A549 treated with Hydrocortisone at 1 μM for 4 hours (cell line): ENCODE results near the gene KCNK4. TPM values are rescaled to one million over a fixed set of nuclear protein-coding genes. Genes with fewer than 3 reads are reported as not detected.

Source experiments
- total RNA-seq: library from RNA; stranded (reverse); fragments of 200-300 nt; extraction: Qiagen RNA extraction; gene quantifications from 5 replicates; pipeline ENCODE4 v1.2.3, GENCODE V29; 2022

The KCNK4 gene
- total RNA-seq, result 0.07 to 0.10 TPM in 2 of 5 replicates, not detected in the others

GRCh38 chr11:64291262-64291751 is at the start of gene KCNK4:
Gene KCNK4 (plus strand): TSS chr11:64291302. CDS start chr11:64293019, 1,717 bp downstream.

GRCh38 chr11:64246871-64247728 is 44.0 kb upstream of the KCNK4 start, which contains the start of gene PPP1R14B:
Gene PPP1R14B (minus strand): TSS chr11:64246943. CDS start chr11:64246673, 270 bp downstream.

GRCh38 chr11:64251016-64251752 is 39.9 kb upstream of the KCNK4 start, which contains the start of gene PLCB3:
Gene PLCB3 (plus strand): TSS chr11:64251530. CDS start chr11:64251650, 120 bp downstream.

GRCh38 chr11:64284048-64284961 is 6.8 kb upstream of the KCNK4 start, which contains the start of gene BAD:
Gene BAD (minus strand): TSS chr11:64284665. CDS start chr11:64284368, 297 bp downstream.

GRCh38 chr11:64284962-64285884 is 5.9 kb upstream of the KCNK4 start, which contains the start of gene GPR137:
Gene GPR137 (plus strand): TSS chr11:64285848. CDS start chr11:64286525, 677 bp downstream.

GRCh38 chr11:64299847-64300648 is 8.9 kb downstream of the KCNK4 start, which contains the start of gene CATSPERZ:
Gene CATSPERZ (plus strand): TSS chr11:64300358. CDS start chr11:64300411, 53 bp downstream.

GRCh38 chr11:64305075-64305690 is 14.1 kb downstream of the KCNK4 start, which contains the start of gene ESRRA:
Gene ESRRA (plus strand): TSS chr11:64305524. CDS start chr11:64307180, 1,656 bp downstream.

GRCh38 chr11:64317325-64317960 is 26.3 kb downstream of the KCNK4 start, which contains the start of gene TRMT112:
Gene TRMT112 (minus strand): TSS chr11:64317559. CDS start chr11:64317526, 33 bp downstream.

GRCh38 chr11:64317961-64318765 is 27.1 kb downstream of the KCNK4 start, which contains the start of gene PRDX5:
Gene PRDX5 (plus strand): TSS chr11:64318121. CDS start chr11:64318216, 95 bp downstream.

GRCh38 chr11:64339754-64340408 is 48.8 kb downstream of the KCNK4 start, which contains the start of gene CCDC88B:
Gene CCDC88B (plus strand): TSS chr11:64340204. CDS start chr11:64340267, 63 bp downstream.

Other genes with a start within 250 kb of the KCNK4 start
- gene MACROD1, start 125.2 kb upstream of the KCNK4 start, total RNA-seq, result 9.0 to 15.8 TPM (median 13.5 TPM) in 5 replicates
- 226 to 294 TPM (median 239 TPM) in 5 replicates for gene STIP1, start 105.1 kb upstream of the KCNK4 start, total RNA-seq
- gene FERMT3, start 84.6 kb upstream of the KCNK4 start, total RNA-seq, result 0.90 to 3.5 TPM (median 1.1 TPM) in 5 replicates
- gene TRPT1, start 65.1 kb upstream of the KCNK4 start, total RNA-seq, result 15.9 to 26.7 TPM (median 25.0 TPM) in 5 replicates
- gene NUDT22, start 65.0 kb upstream of the KCNK4 start, total RNA-seq, result 30.0 to 39.3 TPM (median 36.0 TPM) in 5 replicates
- 17.1 to 22.6 TPM (median 21.1 TPM) in 5 replicates for gene DNAJC4, start 60.8 kb upstream of the KCNK4 start, total RNA-seq
- 32.7 to 53.8 TPM (median 47.9 TPM) in 5 replicates for gene VEGFB, start 56.7 kb upstream of the KCNK4 start, total RNA-seq
- gene FKBP2, start 50.2 kb upstream of the KCNK4 start, total RNA-seq, result 119 to 148 TPM (median 123 TPM) in 5 replicates
- 195 to 381 TPM (median 360 TPM) in 5 replicates for gene PPP1R14B, start 44.4 kb upstream of the KCNK4 start, total RNA-seq
- gene PLCB3, start 39.8 kb upstream of the KCNK4 start, total RNA-seq, result 16.8 to 23.4 TPM (median 20.3 TPM) in 5 replicates
- 65.9 to 95.2 TPM (median 90.0 TPM) in 5 replicates for gene BAD, start 6.6 kb upstream of the KCNK4 start, total RNA-seq
- 35.7 to 48.9 TPM (median 42.5 TPM) in 5 replicates for gene GPR137, start 5.5 kb upstream of the KCNK4 start, total RNA-seq
- 2.1 to 2.6 TPM (median 2.4 TPM) in 5 replicates for gene CATSPERZ, start 9.1 kb downstream of the KCNK4 start, total RNA-seq
- 44.7 to 58.6 TPM (median 55.8 TPM) in 5 replicates for gene ESRRA, start 14.2 kb downstream of the KCNK4 start, total RNA-seq
- 340 to 460 TPM (median 407 TPM) in 5 replicates for gene TRMT112, start 26.3 kb downstream of the KCNK4 start, total RNA-seq
- 384 to 494 TPM (median 449 TPM) in 5 replicates for gene PRDX5, start 26.8 kb downstream of the KCNK4 start, total RNA-seq
- 7.6 to 10.2 TPM (median 9.8 TPM) in 5 replicates for gene CCDC88B, start 48.9 kb downstream of the KCNK4 start, total RNA-seq
- gene RPS6KA4, start 67.9 kb downstream of the KCNK4 start, total RNA-seq, result 56.9 to 64.6 TPM (median 62.6 TPM) in 5 replicates